SKM-1 (cell line): ENCODE results near the gene ACOT12.
A peak's percentile ranks its signal among the peaks of the same experiment; 100 is the strongest.
"Not testable (repeated sequence)": the region's sequence is repeated elsewhere in the genome, so short reads cannot be mapped to it uniquely, and the experiment has no call there.

Source experiments
- DNase-seq: peaks from one replicate; lab custom pipeline; 2025; ENCODE audit not compliant: unreplicated experiment; lab: John Stamatoyannopoulos, UW

ACOT12 gene

DNA sequence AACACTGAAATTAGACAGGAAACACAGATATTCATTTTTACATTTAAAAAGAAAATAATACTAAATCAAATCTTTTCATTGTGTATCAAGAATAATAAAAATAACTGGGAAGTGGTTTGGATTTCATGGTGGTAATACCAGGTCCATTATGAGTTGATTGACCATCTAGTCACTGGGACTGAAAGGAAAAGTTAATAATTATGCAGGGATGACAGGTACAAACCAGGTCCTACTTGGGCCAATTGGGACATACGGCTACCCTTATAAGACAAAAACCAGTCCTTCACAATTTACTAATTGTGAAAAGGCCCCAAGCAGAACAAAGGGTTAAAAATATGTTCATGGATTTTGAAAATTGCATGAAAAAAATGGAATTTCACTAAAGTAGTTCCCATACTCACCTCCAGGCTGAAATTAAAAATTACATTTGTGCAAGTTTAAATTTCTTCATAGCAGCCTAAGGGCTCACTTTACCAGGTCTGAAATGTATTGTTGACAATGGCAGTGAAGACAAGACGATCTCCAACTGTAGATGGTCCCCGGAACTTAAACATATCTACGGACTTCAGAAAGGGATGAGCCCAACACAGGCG is 48.4 kb downstream of the ACOT12 start:
- no peak for DNase-seq

DNA sequence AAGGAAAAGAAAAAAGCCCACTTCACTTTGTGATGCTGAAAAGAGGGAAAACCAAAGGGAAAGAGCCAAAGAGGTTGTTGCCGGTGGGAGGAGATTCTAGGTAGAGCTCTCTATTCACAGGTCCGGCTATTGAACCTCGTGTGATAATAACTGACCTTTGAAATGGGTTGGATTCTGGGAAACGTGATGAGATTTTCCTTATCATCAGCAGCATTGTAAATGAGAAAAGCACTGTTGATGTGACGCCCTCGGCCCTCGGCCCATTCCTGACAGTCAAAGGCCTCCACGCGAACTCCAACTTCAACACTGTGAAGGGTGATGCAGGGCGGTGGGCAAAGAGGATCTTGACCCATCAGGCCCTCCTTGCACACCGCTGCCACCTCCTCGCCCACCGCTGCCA is 49.2 kb downstream of the ACOT12 start:
- no peak for DNase-seq

GRCh38 chr5:81338213-81338612 is 55.7 kb downstream of the ACOT12 start:
- DNase-seq = not testable (repeated sequence)

- no peak for DNase-seq
Observed at GRCh38 chr5:81337803-81338202, 56.1 kb downstream of the ACOT12 start.

- no peak for DNase-seq
Observed at GRCh38 chr5:81336556-81336955, 57.4 kb downstream of the ACOT12 start.

- DNase-seq = no peak
Observed at GRCh38 chr5:81335946-81336345, 58.0 kb downstream of the ACOT12 start.

DNA sequence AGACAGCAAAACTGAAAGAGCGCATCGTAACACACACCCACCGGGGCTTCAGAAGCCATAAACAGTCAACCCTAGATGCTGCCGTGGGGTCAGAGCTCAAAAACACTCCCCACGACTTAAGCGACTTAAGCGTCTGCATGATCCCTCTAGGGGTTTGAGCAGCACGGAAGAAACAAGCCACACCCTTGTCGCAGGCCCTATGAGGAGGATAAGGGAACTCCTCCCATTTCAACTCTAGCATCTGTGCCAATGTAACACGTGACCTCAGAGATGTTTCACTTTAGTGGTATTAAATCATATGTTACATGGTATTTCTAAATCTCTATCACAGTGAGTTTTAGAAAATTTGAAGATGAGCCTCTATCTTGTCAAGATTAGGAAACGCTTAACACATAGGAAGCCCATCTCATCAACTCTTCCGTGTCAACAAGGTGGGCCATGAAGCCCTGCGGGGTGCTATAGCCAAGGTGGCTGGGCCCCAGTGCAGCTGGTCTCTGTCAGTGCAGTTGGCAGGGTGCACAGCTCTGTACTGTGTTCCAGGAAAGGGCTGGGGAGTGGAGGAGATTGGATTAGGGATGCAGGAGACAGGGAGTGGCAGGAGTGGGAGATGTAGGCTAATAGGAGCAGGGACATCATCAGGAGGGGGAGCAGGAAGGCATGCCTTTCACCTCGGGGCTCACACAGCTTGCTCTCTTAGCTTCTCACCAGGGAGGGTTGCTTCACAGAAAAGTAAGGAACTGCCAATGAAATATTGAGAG is 59.5 kb downstream of the ACOT12 start:
- no peak for DNase-seq

- no peak for DNase-seq
Observed at GRCh38 chr5:81326554-81326953, 67.4 kb downstream of the ACOT12 start.

GRCh38 chr5:81317536-81317935 is 76.4 kb downstream of the ACOT12 start:
- no peak for DNase-seq

- DNase-seq = no peak
Observed at GRCh38 chr5:81316571-81316970, 77.4 kb downstream of the ACOT12 start.

DNA sequence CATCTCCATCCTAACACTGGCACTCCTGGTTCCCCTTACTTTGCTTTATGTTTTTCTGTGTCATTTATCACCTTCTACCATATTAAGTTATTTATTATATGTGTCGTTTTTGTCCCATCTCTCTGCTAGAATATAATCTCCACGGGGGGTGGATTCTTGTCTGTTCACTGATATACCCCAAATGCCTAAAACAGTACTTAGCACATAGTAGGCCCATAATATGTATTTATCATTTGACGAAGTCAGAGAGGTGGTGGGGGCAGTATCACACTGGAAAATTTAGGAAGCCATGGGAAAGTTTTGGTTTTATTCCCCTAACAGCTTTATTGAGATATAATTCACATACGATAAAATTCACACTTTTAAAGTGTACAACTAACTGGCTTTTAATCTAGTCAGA is 78.1 kb downstream of the ACOT12 start:
- DNase-seq = no peak

DNA sequence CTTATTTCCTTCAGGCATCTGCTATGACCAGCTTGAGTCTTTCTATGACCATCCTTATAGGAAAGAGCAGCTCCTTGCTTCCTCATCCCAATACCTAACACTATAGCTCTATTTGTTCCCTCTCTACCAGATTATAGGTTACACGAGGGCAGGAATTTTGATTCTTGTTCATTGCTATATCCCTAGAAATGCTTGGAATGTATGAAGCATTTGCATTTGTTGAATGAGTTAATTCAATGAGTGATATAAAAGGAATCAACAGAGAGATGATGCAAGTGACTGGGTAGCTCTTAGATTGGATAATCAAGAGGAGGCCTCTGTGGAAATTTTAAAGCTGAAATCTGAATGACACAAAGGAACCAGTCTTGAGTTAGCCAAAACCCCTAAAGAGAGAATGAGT is 78.6 kb downstream of the ACOT12 start:
- no peak for DNase-seq

DNA sequence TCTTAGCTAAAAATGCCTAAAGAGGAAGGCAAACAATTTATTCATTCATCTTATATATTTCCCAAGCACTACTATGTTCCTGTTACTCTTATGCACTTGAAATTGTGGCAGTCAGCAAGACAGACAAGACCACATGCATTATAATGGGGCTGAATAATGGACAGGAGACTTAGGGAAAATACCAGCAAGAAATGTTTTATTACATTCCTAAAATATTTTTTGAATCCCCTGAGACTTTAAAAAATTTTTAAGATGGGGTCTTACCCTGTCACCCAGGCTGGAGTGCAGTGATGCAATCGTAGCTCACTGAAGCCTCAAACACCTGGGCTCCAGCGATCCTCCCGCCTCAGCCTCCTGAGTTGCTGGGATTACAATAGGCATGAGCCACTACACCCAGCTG is 79.4 kb downstream of the ACOT12 start:
- no peak for DNase-seq

DNA sequence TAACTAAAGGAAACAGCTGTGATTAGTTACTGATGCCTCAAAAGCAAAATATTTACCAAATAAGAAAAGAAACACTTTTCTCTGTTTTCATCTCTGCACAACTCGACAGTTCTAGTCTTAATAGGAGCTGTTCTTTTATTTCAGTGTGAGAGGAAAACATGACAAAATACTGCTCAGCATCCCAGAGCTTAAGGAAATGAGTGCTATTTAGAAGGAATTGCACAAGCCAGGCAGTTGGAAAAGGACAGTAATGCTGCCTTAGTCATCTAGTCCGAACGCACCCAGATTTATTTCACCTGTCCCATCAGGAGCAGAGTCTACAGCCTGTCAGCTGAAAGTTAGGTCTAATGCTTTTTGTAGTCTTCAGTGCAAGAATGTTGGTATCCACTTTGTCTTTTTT is 80.2 kb downstream of the ACOT12 start:
- no peak for DNase-seq

GRCh38 chr5:81313278-81313677 is 80.7 kb downstream of the ACOT12 start:
- no peak for DNase-seq

- no peak for DNase-seq
Observed at GRCh38 chr5:81310402-81311063, 83.4 kb downstream of the ACOT12 start.

GRCh38 chr5:81308836-81309235 is 85.1 kb downstream of the ACOT12 start:
- DNase-seq = no peak

DNA sequence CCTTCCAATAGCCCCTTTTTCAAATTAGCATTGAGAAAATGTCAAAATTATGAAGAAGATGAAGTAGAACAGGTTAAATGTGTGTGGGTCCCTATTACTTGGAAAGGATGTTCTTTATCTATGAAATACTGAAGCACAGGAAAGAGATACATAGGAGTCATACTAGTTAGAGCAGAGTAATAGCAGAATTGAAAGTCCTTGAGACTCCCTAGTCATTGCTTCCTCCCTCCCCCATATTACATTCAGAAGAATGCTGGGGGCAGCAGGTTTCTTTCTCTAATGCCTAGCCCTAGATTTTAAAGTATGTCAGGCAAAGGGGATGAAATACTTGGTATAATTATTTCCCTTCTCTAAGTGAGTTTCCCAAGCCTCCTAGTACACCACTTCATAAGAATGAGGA is 88.1 kb downstream of the ACOT12 start:
- no peak for DNase-seq

GRCh38 chr5:81303563-81303962 is 90.4 kb downstream of the ACOT12 start:
- DNase-seq = no peak

- no peak for DNase-seq
Observed at GRCh38 chr5:81302596-81302995, 91.3 kb downstream of the ACOT12 start.

GRCh38 chr5:81301271-81302015 is 92.5 kb downstream of the ACOT12 start, which contains the start of gene ZCCHC9:
Gene ZCCHC9, plus strand, starts transcription at chr5:81301587. Its CDS starts 3,171 bp downstream, at chr5:81304758.
- peak; percentile 82 for DNase-seq

DNA sequence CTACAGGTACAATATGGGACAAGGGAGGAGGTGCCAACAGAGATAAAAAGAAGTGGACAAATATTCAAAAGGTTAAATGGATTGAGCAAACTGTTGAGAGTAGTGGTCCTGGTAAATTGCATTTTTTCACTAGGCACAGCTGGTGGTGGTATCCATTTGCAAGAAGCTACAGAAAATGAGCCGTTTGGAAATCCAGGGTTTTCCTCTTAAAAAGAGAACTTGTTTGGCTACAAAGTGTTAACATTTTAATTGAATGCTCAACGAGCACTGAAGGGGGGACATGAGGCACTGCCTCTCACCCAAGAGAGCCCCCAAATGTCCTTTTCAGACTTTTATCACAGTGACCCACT is 93.0 kb downstream of the ACOT12 start:
- no peak for DNase-seq
